Lower leg skin (tissue), 3 donors: ENCODE results near the gene PLEKHN1.

ENCODE experiments used
- CTCF ChIP-seq, 3 donors: fragments of 450-650 bp; IDR thresholded peaks; one replicate each; pipeline ENCODE4 v1.5.1; 2016; ENCODE audit warnings: antibody characterized with exemption in 3 of 3, mild to moderate bottlenecking in 3 of 3, moderate library complexity in 2 of 3
- POLR2A ChIP-seq, 2 donors: fragments of 450-650 bp; IDR thresholded peaks; one replicate each; pipeline ENCODE4 v1.6.1; 2016 to 2017; ENCODE audit warnings: antibody characterized with exemption in 2 of 2, mild to moderate bottlenecking in 1 of 2, moderate library complexity in 1 of 2

- TF ChIP-seq CTCF (IDR thresholded peaks at IDR 0.05) (no peak), POLR2A (IDR thresholded peaks at IDR 0.05) (no peak)
These were observed 16.6 kb downstream of the PLEKHN1 start for GRCh38 chr1:982765-983436.
